HG03520 (cell line): ENCODE results near the gene AP3D1.
A peak's percentile ranks its signal among the peaks of the same experiment; 100 is the strongest.

Source experiments
- ATAC-seq: cut with Tn5 transposase; IDR thresholded peaks from one replicate; pipeline ENCODE4 v1.9.1; 2021; ENCODE audit warnings: mild to moderate bottlenecking, moderate library complexity; ENCODE audit not compliant: unreplicated experiment

Gene AP3D1

DNA sequence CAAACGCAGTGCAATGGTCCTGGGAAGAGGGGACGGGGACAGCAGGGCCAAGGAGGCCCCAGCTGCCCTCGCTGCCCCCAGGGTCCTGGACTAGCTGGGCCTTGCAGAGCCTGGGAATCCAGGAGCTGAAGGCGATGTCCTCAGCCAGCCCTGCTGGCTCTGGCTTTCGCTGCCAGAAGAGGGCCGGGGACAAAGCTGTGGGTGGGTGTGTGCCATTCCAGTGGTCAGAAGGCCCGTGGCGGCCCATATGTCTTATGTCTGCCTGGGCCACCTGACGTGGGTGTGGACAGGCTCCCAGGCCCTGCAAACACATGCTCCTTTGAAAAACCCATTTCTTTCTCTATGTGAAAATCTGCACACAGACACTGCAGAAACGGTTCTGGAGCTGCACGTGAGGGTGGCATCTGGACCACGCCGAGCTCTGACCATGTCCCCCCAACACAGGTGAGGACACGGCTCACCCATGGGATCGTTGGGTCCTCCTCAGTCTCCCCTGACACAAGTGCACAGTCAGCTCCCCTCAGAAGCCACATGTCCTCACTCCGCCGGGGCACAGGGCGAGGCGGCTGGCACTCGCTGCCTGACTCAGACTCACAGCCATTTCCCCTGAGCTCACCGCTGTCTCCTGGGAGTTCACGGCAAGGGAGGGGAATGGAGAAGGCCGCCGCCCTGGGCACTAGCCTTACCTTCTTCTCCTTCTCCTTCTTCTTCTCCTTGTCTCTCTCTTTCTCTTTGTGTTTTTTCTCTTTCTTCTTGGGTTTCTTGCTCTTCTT, 37.7 kb downstream of the AP3D1 start:
- ATAC-seq = no peak

DNA sequence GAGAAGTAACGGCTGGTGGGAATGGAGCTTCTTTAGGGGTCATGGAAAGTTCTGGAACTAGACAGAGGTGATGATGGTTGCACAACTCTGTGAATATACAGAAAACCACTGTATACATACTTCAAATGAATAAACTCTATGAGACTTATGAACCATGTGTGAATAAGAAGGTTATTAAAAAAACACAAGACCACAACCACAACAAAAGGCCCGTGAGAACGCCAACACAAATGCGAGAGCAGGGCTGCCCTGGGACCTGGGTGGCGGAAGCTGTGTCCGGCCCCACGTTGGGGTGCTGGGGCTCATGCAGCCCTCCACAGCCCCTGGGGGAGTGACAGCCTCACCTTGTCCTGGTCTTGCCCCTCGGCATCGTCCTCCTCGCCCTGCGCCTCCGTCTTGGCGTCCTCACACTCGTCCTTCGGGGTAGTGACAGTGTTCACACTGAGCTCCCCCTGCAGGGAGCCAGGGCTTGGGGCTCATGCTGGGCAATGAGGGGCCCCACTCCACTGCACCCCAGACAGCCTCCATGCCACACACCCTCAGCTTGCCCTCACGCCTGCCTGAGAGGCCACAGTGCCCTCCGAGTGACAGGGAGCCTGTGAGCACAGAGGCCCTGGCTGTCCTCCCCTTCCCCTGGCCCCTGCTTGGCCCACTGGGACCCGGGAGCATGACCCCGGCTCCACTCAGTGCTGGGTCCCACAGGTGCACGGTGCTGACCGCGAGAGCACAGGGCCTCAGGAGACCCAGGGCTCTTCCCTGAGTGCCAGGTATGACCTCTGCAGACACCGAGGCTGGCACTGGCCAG, 38.6 kb downstream of the AP3D1 start:
- ATAC-seq = no peak

DNA sequence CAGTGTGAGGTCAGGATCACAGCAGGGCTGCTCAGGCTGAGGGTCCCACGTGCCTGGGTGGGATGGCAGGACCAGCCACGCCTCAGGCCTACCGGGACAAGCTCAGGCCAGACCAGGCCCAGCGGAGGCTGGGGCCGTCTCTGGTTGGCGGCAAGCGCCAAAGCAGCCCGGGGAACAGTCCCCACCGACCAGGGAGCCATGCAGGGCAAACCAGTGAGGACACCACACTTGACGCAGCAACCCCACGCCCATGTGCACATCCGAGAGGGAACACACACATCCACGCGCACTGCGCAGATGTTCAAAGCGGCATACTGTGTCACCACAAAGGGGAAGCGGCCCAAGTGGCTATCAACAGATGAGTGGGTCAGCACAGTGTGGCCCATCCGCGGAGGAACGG, 39.5 kb downstream of the AP3D1 start:
- no peak for ATAC-seq

DNA sequence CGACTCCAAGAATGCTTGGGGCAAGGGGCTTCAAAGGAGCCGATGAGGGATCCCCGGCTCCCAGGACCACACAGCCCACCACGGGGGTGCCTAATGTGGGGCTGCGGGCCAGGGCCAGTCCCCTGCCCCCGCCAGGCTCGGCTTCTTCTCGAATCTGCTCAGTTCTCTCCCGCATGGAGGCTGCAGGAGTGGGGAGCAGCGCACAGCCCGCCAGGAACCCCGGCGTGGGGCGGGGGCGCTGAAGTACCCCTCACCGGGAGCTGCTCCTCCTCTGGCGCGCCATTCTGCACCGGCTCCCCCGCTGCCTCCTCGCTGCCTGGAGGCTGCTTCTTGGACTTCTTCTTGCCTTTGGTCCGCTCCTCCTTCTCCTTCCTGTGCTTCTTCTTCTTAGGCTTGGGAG, 39.9 kb downstream of the AP3D1 start:
- no peak for ATAC-seq

DNA sequence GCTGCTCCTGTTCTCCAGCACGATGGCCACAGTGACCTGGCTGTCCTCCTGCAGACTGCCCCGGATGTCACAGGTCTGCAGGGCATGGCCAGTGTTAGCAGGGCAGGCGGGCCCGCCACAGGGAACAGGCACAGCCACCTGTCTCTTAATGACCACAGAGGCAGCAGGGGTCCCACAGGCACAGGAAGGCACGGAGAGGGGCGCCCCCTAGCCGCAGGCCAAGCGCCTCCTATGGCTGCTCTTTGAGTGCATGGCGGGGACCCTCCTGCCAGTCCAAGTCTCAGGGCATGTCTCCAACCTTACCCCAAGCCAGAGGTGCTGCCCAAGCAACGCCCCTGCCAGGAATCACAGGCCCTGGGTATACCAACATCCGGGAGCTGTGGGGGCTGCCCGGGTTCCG, 40.5 kb downstream of the AP3D1 start:
- ATAC-seq = no peak

DNA sequence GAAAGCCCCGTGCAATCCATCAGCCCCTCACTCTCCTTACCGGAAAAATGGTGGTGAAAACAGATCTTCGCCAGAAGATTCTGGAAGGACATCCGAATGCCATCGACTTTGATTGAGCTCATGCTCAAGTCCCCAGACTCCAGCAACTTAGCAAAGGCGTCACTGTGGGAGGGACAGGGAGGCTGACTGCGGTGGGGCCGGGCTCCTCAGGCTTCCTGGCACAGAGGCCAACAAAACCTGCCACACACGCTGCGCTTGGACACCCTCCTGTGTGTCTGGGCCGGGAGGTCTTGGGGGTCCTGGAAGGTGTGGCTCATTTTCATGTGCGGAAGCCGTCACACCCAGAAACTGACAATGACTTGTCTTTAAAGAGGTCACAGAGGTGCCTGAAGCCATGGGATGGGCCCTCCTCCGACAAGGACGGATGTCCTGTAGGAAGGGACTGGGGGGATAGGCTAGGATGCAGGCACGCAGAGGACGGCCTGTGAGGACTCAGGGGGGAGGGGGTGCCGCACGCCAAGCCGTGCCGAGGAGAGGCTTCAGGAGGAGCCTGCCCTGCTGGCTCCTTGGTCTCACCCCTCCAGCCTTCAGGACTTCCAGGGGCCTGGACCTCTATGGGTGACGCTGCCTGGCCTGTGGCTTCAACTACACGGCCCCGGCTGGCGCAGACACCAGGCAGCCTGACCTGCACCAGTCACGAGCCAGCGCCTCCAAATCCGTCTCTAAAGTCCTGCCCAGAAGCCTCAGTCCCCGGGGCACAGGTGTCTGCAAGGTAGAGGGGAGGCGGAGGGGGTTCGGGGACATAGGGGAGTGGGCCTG, 42.1 kb downstream of the AP3D1 start:
- no peak for ATAC-seq

DNA sequence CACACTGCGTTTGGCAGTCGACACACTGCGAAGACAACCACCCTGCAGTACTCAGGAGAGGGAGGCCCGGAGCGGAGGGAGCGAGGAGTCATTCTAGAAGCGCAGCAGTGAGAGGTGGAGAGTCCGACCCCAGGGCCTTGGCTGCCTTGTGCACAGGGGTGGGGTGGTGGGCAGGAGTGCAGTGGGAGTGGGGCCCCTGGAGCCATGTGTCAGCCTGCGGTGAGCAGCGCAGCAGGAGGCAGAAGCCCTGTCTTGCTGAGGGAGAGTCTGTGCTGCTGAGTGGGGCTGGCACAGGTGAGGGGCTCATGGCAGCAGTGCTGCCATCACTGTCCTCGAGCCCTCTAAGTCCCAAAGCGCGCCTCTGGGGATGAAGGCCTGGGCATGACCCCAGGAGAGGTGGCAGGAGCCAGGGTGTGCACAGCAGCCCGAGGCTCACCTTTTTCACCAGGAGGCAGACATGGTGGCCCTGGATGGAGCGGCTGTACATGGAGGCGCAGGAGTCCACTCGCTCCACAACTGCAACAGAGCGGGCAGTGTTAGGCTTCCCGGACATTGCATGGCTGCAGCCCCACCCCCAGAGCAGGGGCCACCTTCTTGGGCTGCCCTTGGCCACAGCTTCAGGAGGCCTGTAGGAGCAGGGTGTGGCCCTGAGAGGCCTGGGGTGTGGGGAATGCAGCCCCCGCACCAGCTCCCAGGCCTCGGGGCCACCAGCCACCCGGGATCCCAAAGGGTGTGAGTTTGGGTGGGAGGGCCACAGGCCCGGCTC, 42.9 kb downstream of the AP3D1 start:
- no peak for ATAC-seq

DNA sequence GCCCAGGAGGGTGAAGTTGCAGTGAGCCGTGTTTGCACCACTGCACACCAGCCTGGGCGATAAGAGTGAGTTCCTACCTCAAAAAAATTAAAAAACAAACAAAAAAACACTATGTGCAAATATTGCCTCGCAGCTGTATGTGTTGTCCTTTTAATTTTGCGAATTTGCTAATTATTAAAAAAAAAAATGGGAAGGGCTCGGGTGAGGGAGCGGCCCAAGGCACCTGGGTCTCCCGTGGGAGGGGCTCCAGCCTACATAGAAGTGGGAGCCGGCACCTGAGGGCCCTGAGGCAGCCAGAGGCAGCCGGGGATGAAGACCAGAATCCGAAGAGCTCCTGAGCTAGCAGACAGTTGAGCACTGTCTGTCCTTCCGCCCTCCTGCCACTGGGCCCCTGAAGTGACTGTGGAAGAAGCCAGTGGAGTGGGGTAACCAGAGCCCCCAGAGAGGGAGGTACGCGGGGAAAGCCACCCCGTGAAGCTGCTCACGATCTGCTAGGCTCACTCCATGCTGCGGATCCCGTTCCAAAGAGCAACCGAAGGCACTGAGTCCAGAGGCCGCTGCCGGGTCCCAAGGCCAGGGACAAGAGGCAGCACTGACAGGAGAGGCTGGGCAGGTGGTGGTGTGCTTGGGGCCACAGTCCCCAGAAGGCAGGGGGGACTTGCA, 48.2 kb downstream of the AP3D1 start:
- ATAC-seq = no peak

DNA sequence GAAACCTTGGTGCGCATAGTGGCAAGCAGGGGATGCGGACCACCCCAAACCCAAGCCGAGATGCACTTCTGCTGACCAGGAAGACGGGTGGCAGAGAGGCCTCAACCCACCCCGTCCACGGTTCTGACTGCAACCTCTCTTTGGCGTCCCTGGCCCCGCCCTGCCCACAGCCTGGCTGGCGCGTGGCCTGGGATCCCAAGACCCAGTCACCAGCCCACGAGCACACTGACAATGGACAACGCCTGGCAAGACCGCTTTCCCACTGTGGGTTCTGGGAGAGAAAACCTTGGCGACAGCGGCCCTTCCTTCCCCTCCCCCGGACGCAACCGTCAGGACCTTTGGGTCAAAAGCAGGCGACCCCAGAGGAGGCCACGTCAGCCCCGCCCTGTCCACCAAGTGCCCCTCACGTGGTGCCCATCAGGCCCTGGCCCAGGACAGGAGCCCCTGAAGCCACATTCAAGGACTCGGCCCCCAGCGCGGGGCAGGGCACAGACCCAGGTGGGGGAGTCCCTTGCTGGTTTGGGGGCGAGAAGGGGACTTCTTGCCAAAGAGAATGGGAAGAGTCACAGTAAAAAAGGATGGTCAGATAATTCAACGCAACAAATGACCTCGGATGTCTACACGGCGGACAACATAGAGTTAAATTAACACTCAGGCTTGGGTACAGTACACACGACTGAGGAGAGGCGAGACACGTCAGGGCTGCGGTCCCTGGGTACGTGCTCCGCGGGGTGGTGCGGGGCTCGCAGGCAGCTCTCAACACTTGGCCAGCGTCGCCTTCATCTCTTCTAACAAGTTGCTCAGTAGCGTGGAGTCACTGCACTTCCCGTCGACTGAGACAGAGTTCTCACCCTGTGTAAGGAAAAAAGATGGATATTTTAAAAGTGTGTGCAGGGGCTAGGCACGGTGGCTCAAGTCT, 49.7 kb downstream of the AP3D1 start:
- no peak for ATAC-seq

DNA sequence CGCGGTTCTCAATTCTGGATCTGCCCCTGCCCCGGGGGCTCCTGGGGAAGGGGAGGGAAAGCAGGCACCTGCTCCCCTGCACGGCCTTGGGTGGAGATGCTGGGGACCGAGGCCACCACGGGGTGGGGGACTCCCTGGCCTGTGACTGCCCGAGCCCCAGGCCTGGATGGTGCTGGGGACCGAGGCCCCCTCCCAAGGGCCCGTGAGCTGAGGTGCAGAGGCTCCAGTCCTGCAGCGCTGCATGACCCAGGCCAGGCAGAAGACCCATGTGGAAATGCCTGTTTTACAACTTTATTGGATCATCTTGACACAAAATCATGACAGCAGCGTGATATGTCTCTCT, 50.7 kb downstream of the AP3D1 start:
- no peak for ATAC-seq

DNA sequence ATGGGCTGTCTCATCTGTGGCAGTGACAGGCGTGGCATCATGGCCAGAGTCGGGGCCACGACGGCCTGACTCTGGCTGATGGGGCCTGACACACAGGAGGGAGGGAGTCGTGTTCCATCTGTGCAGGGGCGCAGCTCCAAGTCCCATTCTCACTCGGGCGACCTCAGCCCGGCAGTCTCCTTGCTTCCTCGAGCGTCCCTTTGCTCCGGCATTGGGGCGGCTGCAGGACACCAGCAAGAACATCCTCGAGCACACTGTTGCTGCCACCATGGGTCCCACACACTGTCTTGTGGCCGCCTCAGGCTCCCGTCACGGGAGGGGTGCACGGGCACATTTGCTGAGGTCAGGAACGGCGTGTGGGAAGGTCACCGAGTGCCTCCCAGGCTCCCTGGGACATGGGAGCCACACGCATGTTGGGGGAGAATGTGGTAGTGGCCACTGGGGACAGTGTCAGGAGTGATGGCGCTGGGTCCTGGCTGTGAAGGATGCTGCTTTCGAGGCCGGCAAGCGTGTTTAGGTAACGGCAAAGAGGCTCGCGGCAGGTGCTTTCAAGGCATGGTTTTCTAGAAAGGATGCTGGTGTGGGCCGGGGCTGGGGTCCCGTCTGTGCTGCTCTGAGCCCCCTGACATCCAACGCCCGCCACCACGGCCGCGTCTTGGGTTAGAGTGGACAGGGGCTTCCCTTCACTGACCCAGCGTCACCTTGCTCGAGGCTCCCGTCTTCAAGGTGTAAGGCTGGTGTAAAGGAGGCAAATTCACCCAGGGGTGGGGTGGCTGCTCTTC, 51.2 kb downstream of the AP3D1 start:
- no peak for ATAC-seq

DNA sequence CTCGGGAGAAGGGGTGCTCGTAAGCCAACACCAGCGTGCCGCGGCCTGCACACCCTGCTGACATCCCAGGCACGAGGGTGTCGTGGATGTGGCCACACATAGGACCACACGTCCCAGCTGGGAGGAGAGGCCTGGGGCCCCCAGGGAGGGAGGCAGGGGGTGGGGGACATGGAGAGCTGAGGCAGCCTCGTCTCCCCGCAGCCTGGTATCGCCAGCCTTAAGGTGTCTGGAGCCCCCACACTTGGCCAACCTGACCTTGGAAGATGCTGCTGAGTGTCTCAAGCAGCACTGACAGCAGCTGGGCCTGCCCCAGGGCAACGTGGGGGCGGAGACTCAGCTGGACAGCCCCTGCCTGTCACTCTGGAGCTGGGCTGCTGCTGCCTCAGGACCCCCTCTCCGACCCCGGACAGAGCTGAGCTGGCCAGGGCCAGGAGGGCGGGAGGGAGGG, 52.3 kb downstream of the AP3D1 start:
- no peak for ATAC-seq

DNA sequence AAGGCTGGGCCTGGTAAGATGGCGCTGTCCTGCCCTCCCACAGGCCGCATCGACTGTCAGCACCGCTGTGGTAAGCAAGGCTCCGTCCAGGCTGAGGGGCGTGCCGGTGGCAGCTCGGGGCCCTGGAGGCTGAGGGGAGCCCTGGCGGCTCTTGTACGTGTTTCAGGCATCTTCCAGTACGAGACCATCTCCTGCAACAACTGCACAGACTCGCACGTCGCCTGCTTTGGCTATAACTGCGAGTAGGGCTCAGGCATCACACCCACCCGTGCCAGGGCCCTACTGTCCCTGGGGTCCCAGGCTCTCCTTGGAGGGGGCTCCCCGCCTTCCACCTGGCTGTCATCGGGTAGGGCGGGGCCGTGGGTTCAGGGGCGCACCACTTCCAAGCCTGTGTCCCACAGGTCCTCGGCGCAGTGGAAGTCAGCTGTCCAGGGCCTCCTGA, 53.5 kb downstream of the AP3D1 start:
- no peak for ATAC-seq

DNA sequence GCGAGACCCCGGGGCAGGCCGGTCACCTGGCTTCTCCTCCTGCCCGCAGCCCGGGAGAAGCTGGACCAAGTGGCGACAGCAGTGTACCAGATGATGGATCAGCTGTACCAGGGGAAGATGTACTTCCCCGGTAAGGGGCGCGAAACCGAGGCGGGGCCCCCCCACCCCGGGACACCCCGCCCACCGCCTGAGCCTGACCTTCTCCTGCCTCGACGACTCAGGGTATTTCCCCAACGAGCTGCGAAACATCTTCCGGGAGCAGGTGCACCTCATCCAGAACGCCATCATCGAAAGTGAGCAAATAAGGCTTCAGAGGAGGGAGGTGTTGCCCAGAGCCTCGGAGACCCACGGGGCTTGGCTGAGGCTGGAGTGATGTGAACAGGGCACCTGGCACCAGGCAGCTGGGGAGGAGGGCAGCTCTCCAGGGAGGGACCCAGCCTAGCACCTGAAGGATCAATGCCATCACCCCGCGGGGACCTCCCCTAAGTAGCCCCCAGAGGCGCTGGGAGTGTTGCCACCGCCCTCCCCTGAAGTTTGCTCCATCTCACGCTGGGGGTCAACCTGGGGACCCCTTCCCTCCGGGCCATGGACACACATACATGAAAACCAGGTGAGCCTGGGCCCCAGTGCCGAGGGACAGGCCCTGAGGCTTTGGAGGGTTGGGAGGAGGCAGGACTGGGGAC, 54.0 kb downstream of the AP3D1 start:
- no peak for ATAC-seq

DNA sequence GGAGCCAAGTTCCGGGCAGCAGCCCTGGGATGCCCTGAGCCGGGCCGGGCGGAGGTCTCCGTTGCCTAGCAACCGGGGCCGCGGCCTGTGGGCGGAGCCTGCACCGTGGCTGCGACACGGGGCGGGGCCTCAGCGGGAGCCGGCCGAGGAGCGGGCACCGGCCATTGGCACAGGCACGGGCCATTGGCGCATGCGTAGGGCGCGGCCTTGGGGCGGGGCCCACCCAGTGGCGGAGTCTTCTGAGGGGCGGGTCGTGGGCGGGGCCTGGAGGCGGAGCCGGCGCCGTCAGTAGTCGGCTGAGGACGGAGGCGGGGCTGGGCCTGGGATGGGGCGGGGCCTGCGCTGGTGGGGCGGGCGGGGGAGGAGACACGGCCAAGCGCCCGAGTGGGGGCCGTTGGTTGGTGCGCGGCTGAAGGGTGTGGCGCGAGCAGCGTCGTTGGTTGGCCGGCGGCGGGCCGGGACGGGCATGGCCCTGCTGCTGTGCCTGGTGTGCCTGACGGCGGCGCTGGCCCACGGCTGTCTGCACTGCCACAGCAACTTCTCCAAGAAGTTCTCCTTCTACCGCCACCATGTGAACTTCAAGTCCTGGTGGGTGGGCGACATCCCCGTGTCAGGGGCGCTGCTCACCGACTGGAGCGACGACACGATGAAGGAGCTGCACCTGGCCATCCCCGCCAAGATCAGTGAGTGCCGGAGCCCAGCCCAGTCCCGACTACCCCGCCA, 54.7 kb downstream of the AP3D1 start, which contains the start of gene IZUMO4:
Gene IZUMO4 (plus strand): TSS at position 436 of the 723 bp plus-strand sequence. CDS start 31 bp downstream, at position 467.
- peak; percentile 64 for ATAC-seq

DNA sequence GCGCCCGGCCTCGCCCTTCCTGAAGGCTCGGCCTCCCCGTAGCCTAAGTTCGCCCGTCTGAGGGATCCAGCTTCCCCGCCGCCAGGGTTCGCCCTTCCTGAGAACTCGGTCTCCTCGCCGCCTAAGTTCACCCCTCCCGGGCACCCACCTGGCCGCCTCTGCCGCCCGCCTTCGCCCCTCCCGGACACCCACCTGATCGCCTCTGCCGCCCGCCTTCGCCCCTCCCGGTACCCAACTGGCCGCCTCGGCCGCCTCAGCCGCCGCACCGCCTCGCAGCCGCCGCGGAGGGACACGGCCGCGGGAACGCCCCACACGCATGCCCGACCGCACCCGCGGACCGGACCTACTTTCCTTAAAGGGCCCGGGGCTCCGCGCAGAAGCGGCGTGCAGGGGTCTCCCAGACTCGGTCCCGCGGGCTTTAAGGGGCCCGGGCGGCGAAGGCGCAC, 55.3 kb downstream of the AP3D1 start, which contains the start of gene MOB3A:
Gene MOB3A (minus strand): TSS at position 293 of the 446 bp plus-strand sequence. CDS start 17,766 bp downstream, outside the sequence.
- ATAC-seq = peak; percentile 31
